ENCODE measurements around the gene GNAS.

GRCh38 chr20:58913079-58913478, 60.6 kb downstream of the GNAS start:
- TF ChIP-seq POLR2AphosphoS5 (IDR thresholded peaks at IDR 0.05; ENCODE audit: low read depth, low read length): no peak
- TF ChIP-seq POLR2A (IDR thresholded peaks at IDR 0.05; ENCODE audit: low read depth, low read length): no peak
- no peak for TF ChIP-seq POU2F2 (IDR thresholded peaks at IDR 0.05; ENCODE audit: low read depth, low read length)
- no peak for TF ChIP-seq TAF1 (IDR thresholded peaks at IDR 0.05; ENCODE audit: low read depth, low read length)
- no peak for TF ChIP-seq SPI1 (IDR thresholded peaks at IDR 0.05; ENCODE audit: low read depth, low read length)

All from GM12891 (cell line).